ENCODE measurements around the gene RAB35. TPM values are rescaled to one million over a fixed set of nuclear protein-coding genes. Genes with fewer than 3 reads are reported as not detected.

RAB35 gene
- total and polyA plus RNA-seq, 9 donors = 14.1 to 48.5 (median 39.3) TPM

DNA sequence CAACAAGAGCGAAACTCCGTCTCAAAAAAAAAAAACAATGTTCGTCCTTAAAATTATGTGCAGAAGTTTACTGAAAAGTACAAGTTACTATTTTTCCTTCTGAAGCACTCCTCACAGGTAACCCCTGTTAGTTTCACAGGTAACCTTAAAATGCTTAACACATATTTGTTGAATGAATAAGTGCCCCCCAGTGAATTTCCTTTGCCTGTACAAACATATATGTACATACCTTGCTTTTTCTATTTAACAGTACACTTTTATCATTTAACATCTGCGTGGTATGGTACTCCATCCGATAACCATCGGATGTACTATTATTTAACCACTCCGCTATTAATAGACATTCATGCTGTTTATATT is 1.4 kb upstream of the RAB35 start:
- DNase-seq = no peak
- 7 to 21% (median 7%) methylated on average over 7 of the region's 7 CpGs for WGBS, 3 donors
- Histone ChIP-seq H3K36me3 (no peaks in the 10 kb centered on the region), H3K4me3 (peak overlapping the region; percentile 68), H3K9me3 (no peaks in the 10 kb centered on the region), H3K27ac (no peak overlapping the region), H3K4me1 (ENCODE audit: insufficient read depth) (peaks cover 16% of the 10 kb centered on the region), H3K27me3 (no peaks in the 10 kb centered on the region)
- TF ChIP-seq EP300 (IDR thresholded peaks at IDR 0.05) (no peak), POLR2A (IDR thresholded peaks at IDR 0.05) (no peak)
- TF ChIP-seq, protein P1, sequence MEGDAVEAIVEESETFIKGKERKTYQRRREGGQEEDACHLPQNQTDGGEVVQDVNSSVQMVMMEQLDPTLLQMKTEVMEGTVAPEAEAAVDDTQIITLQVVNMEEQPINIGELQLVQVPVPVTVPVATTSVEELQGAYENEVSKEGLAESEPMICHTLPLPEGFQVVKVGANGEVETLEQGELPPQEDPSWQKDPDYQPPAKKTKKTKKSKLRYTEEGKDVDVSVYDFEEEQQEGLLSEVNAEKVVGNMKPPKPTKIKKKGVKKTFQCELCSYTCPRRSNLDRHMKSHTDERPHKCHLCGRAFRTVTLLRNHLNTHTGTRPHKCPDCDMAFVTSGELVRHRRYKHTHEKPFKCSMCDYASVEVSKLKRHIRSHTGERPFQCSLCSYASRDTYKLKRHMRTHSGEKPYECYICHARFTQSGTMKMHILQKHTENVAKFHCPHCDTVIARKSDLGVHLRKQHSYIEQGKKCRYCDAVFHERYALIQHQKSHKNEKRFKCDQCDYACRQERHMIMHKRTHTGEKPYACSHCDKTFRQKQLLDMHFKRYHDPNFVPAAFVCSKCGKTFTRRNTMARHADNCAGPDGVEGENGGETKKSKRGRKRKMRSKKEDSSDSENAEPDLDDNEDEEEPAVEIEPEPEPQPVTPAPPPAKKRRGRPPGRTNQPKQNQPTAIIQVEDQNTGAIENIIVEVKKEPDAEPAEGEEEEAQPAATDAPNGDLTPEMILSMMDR (IDR thresholded peaks at IDR 0.05) = no peak
- intact Hi-C loops (cut with DNase I) = no loop called here

DNA sequence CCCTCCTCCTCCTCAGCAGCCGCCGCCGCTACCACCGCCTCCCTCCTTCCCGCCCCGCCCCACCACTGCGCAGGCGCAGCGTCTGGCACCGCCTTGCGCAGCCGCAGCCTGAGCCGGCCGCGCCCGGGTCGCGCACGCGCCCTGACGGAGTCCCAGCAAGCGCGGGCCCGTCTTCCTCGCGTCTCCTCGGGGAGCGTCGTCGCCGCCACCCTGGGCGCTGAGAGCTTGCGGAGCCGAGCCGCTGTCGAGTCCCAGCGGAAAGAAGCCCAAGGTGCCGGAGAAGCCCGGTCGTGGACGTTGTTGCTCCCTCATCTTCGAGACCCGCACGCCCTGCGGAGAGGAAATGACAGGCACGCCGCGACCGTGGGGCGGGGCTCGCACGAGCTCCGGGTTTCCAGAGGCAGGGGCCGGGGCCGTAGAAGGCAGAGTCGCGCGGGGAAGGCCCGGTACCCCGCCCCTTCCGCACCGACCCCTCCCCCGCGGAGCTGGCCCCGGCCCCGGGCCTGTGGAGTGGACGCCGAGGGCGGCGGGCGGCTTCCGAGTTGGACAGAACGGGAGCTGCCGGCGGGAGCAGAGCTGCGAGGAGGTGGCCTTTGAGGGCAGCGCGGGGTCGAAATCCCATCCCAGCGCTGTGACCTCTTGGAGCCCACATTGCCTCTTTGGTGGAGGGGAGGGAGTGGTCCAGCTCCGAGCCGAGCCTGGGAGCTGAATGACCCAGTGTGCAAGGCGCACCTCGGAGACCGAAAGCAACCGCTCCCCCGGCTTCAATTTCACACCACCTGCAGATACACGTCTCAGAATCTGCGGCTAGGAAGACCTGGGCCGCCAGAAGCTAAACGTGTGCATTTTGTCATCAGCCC is 469 bp upstream of the RAB35 start:
- WGBS, 3 donors = 0 to 1% (median 0%) methylated on average over 26 to 91 of the region's 91 CpGs
- Histone ChIP-seq H3K4me1 (ENCODE audit: insufficient read depth) (peaks cover 16% of the 10 kb centered on the region), H3K4me3 (peak overlapping the region; percentile 68), H3K27ac (peak overlapping the region; percentile 86 to 92), H3K27me3 (no peaks in the 10 kb centered on the region), H3K36me3 (no peaks in the 10 kb centered on the region), H3K9me3 (no peaks in the 10 kb centered on the region)
- peak; percentile 95 to 98 (median 96) for DNase-seq
- TF ChIP-seq POLR2A (IDR thresholded peaks at IDR 0.05) = peak; percentile 84
- no peak for TF ChIP-seq EP300 (IDR thresholded peaks at IDR 0.05)
- intact Hi-C loops (cut with DNase I) = no loop called here

DNA sequence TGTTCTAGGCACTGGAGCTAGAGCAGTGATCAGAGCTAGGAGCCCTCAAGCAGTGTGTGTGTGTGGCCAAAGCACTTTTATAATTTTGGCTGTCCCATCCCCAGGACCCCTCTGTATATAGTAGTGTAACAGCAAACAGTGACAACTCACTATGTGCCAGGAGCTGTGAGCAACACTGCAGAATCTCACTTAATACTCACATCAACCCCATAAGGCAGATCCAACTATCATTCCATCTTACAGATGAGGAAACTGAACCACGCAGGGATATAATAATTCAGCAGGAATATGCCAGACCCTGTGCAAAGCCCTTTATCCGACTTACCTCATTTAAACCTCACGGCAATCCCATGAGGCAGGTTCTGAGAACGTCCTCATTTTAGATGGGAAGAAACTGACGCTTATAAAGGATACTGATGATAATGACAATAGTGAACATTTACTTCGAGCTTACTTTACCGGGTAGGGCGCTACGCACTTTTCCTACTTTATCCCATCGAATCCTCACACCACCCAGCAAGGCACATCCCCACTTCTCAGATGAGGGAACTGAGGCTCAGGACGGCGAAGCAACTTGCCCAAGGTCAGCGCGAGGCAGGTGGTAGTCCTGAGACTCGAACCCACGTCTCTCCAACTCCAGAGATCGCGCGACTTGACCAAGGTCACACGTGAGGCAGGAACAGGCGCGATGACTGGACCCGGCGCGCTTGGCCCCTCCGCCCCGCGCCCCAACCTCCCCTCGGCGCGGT is 687 bp downstream of the RAB35 start:
- TF ChIP-seq, protein P1 (IDR thresholded peaks at IDR 0.05) = no peak
- no peak for TF ChIP-seq POLR2A (IDR thresholded peaks at IDR 0.05)
- TF ChIP-seq EP300 (IDR thresholded peaks at IDR 0.05) = no peak
- Histone ChIP-seq H3K36me3 (no peaks in the 10 kb centered on the region), H3K9me3 (no peaks in the 10 kb centered on the region), H3K27ac (peak overlapping the region; percentile 9 to 86), H3K27me3 (no peaks in the 10 kb centered on the region), H3K4me3 (peak overlapping the region; percentile 68), H3K4me1 (ENCODE audit: insufficient read depth) (peaks cover 16% of the 10 kb centered on the region)
- WGBS, 3 donors = 7 to 15% (median 12%) methylated on average over 29 to 31 of the region's 31 CpGs
- intact Hi-C loops (cut with DNase I) = no loop called here
- DNase-seq = peak in 4 of 5 donors; percentile 28 to 63 (median 55)

DNA sequence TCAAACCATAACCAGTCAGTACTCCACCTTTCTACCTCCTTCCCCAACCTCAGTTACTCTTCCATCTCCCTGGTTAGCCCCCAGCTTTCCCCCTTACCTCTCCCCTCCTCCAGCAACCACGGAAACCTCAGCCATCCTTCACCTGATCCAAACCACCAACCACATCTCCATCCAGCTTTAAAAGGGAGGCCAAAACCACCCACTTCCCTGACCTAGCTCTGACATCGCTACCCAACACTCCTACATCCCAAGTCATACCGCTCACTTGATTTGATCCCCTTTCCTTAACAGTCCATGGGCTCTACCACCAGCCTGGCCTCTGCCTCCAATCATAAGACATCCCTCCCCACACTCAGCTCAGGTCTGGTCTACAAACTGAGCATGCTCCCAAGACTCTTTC is 1.5 kb downstream of the RAB35 start:
- H3K27me3 ChIP-seq = no peaks in the 10 kb centered on the region
- H3K4me1 ChIP-seq (ENCODE audit: insufficient read depth) = peaks cover 16% of the 10 kb centered on the region
- no peaks in the 10 kb centered on the region for H3K9me3 ChIP-seq
- no peak for TF ChIP-seq EP300 (IDR thresholded peaks at IDR 0.05)
- intact Hi-C loops (cut with DNase I) = no loop called here
- DNase-seq = no peak
- H3K4me3 ChIP-seq = peak overlapping the region; percentile 68
- H3K36me3 ChIP-seq = no peaks in the 10 kb centered on the region
- 68 to 72% (median 69%) methylated on average over 3 of the region's 3 CpGs for WGBS, 3 donors
- H3K27ac ChIP-seq = no peak overlapping the region

DNA sequence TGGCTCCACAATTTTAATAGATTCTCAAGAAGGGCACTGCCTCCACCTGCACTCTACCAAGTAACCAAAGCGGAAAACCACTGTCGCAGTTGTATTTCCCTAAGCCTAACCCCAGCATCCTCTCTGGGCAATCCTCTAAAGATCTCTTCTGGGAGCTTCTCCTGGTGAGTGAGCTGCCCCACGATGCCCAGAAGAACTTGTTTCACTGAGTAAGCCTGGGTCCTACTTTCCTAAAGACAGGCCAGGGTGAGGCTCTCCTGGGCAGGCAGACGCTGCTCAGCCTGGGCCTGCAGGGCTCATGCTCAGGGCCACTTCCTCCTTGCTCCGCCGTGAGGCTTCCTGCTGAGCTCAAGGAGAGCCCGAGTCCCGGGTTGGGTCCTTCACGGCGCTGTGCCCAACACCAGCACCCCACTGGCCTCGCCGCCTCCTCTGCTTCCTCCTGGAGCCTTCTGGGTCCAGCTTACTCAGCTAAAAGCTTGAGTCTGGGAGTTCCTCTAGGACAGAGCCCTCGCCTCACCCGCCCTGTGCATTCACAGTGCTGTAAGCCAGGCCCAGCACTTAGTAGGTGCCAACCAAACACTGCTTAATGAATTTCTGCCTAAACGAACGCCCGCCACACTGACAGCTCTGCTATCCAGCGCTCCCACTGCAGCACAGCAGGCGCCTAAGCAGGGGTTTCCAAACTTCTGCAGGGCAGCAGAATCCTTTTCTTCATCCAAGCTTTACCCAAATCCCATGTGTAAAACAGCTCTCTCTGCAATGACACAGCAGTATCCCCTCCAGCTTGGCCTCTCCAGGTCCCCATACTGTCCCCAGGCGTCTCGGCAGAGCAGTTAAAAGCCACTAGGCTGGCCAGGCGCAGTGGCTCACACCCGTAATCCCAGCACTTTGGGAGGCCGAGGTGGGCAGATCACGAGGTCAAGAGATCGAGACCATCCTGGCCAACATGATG is 5.7 kb downstream of the RAB35 start:
- H3K4me3 ChIP-seq = no peak overlapping the region
- DNase-seq = no peak
- no peaks in the 10 kb centered on the region for H3K36me3 ChIP-seq
- WGBS, 3 donors = 80 to 84% (median 82%) methylated on average over 26 of the region's 26 CpGs
- no peaks in the 10 kb centered on the region for H3K27me3 ChIP-seq
- intact Hi-C loops (cut with DNase I) = no loop called here
- no peaks in the 10 kb centered on the region for H3K9me3 ChIP-seq
- H3K27ac ChIP-seq = no peak overlapping the region
- TF ChIP-seq EP300 (IDR thresholded peaks at IDR 0.05) = no peak
- TF ChIP-seq POLR2A (IDR thresholded peaks at IDR 0.05) = no peak
- TF ChIP-seq, protein P1 (IDR thresholded peaks at IDR 0.05) = no peak
- H3K4me1 ChIP-seq (ENCODE audit: insufficient read depth) = peaks cover 12% of the 10 kb centered on the region

Measured in ovary (tissue), 9 donors.